ENCODE data around the gene CCDC57. TPM values are rescaled to one million over a fixed set of nuclear protein-coding genes. Genes with fewer than 3 reads are reported as not detected.

CCDC57 gene
- polyA plus RNA-seq, 1 donor (not counting 4 experiments of a cell fraction or from before 2014, with no cell fraction given), result 19.2 TPM

DNA sequence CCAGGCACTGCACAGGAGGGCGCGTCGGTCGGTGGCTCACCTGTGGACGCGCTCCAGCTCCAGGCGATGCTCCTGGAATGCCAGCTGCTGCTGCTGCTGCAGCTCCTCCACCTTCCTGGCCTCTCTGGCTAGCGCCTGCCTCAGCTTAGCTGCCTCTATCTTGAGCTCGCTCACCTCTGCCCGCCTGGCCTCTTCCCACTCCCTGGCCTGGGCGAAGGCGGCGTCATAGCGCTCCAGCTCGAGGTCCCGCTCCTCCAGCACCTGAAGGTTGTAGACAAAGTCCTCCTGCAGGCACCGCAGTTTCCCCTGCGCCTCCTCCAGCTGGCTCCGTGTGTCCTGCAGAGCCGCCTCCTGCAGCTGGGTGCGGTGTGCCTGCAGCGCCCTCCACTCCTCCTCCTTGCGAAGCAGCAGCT is 11.1 kb downstream of the CCDC57 start:
- Histone ChIP-seq H3K27me3 (ENCODE audit: control insufficient read depth, extremely low read depth, insufficient read depth, low read length) (no peaks in the 10 kb centered on the region), H3K9ac (ENCODE audit: control insufficient read depth, extremely low read depth, insufficient read depth, low read length) (no peak overlapping the region), H3K4me2 (ENCODE audit: control insufficient read depth, extremely low read depth, insufficient read depth, low read depth, low read length) (no peak overlapping the region), H4K20me1 (ENCODE audit: control insufficient read depth, extremely low read depth, insufficient read depth, low read length) (no peaks in the 10 kb centered on the region), H3K9me3 (ENCODE audit: control insufficient read depth, low read depth, low read length) (no peaks in the 10 kb centered on the region), H2AFZ (ENCODE audit: control insufficient read depth, low read length) (no peak overlapping the region), H3K36me3 (ENCODE audit: control insufficient read depth in 2 of 2, extremely low read depth in 1 of 2, insufficient read depth in 2 of 2, low read length in 2 of 2) (peaks cover 9 to 13% of the 10 kb centered on the region in 2 experiments), H3K27ac (ENCODE audit: control insufficient read depth, insufficient read depth, low read length) (no peak overlapping the region), H3K79me2 (ENCODE audit: control insufficient read depth, insufficient read depth, low read length) (peaks cover 8% of the 10 kb centered on the region), H3K4me3 (ENCODE audit: control insufficient read depth in 2 of 3, extremely low read depth in 1 of 3, insufficient read depth in 2 of 3, low read depth in 1 of 3, low read length in 3 of 3) (no peak overlapping the region), H3K4me1 (ENCODE audit: control insufficient read depth, extremely low read depth, insufficient read depth, low read length) (peaks cover 21% of the 10 kb centered on the region), H3K9me1 (ENCODE audit: control insufficient read depth, extremely low read depth, insufficient read depth, low read length) (peaks cover 7% of the 10 kb centered on the region)
- FAIRE-seq (no peak), DNase-seq (ENCODE audit: low read depth, low spot score) (no peak)
- dilution Hi-C loops (cut with MboI; ENCODE audit: extremely low pct_ligation_motif_present, low sequenced_read_pairs), result no loop called here
- TF ChIP-seq EZH2 (IDR thresholded peaks at IDR 0.05; ENCODE audit: low read length), result no peak
- TF ChIP-seq, protein P1, sequence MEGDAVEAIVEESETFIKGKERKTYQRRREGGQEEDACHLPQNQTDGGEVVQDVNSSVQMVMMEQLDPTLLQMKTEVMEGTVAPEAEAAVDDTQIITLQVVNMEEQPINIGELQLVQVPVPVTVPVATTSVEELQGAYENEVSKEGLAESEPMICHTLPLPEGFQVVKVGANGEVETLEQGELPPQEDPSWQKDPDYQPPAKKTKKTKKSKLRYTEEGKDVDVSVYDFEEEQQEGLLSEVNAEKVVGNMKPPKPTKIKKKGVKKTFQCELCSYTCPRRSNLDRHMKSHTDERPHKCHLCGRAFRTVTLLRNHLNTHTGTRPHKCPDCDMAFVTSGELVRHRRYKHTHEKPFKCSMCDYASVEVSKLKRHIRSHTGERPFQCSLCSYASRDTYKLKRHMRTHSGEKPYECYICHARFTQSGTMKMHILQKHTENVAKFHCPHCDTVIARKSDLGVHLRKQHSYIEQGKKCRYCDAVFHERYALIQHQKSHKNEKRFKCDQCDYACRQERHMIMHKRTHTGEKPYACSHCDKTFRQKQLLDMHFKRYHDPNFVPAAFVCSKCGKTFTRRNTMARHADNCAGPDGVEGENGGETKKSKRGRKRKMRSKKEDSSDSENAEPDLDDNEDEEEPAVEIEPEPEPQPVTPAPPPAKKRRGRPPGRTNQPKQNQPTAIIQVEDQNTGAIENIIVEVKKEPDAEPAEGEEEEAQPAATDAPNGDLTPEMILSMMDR (optimal IDR thresholded peaks at IDR 0.05 in 1 of 3, IDR thresholded peaks at IDR 0.05 in 1 of 3, conservative IDR thresholded peaks at IDR 0.05 in 1 of 3; ENCODE audit: extremely low read depth in 1 of 3, insufficient read depth in 2 of 3, low read length in 3 of 3), result no peak

DNA sequence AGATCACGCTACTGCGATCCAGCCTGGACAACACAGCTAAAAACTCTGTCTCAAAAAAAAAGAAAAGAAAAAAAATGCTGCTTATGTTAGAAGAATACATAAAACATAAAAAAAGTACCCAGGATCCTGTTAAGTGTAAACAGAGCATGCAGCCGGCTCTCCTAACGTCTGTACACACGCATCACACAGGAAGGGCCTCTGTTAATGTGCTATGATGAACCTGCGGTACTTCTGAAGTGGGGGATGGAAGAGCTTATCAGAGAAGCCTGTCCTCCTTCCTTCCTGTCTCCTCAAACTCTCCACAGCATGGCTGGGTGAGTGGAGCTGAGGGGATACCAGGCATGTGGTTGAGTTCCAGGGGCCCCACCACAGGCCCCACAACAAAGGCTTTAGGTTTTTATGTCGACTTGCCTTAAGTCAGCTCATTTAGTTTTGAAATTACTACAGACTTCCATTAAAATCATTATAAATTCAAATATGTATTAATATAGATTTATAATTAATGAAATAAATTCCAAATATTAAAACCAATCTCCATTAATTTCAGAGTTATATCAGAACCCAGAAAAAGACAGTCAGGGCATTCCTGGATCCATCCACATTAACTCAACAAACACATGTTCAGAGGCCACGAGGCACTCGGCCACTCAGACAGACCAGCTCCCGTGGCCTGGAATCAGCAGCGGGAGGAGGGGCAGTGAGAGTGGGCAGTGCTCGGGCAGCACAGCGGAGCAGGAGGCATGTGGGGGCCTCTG is 11.7 kb downstream of the CCDC57 start:
- peaks cover 11 to 16% of the 10 kb centered on the region in 2 experiments for H3K36me3 ChIP-seq (ENCODE audit: control insufficient read depth in 2 of 2, extremely low read depth in 1 of 2, insufficient read depth in 2 of 2, low read length in 2 of 2)
- dilution Hi-C loops (cut with MboI; ENCODE audit: extremely low pct_ligation_motif_present, low sequenced_read_pairs), result no loop called here
- H3K4me1 ChIP-seq (ENCODE audit: control insufficient read depth, extremely low read depth, insufficient read depth, low read length), result peaks cover 15% of the 10 kb centered on the region
- TF ChIP-seq, protein P1 (optimal IDR thresholded peaks at IDR 0.05 in 1 of 3, IDR thresholded peaks at IDR 0.05 in 1 of 3, conservative IDR thresholded peaks at IDR 0.05 in 1 of 3; ENCODE audit: extremely low read depth in 1 of 3, insufficient read depth in 2 of 3, low read length in 3 of 3), result no peak
- no peak for TF ChIP-seq EZH2 (IDR thresholded peaks at IDR 0.05; ENCODE audit: low read length)
- H3K9me1 ChIP-seq (ENCODE audit: control insufficient read depth, extremely low read depth, insufficient read depth, low read length), result peaks cover 7% of the 10 kb centered on the region
- H4K20me1 ChIP-seq (ENCODE audit: control insufficient read depth, extremely low read depth, insufficient read depth, low read length), result no peaks in the 10 kb centered on the region
- no peak overlapping the region for H3K9ac ChIP-seq (ENCODE audit: control insufficient read depth, extremely low read depth, insufficient read depth, low read length)
- no peak overlapping the region for H3K4me2 ChIP-seq (ENCODE audit: control insufficient read depth, extremely low read depth, insufficient read depth, low read depth, low read length)
- no peaks in the 10 kb centered on the region for H3K9me3 ChIP-seq (ENCODE audit: control insufficient read depth, low read depth, low read length)
- no peaks in the 10 kb centered on the region for H3K27me3 ChIP-seq (ENCODE audit: control insufficient read depth, extremely low read depth, insufficient read depth, low read length)
- H3K4me3 ChIP-seq (ENCODE audit: control insufficient read depth in 2 of 3, extremely low read depth in 1 of 3, insufficient read depth in 2 of 3, low read depth in 1 of 3, low read length in 3 of 3), result no peak overlapping the region
- H3K27ac ChIP-seq (ENCODE audit: control insufficient read depth, insufficient read depth, low read length), result no peak overlapping the region
- DNase-seq (ENCODE audit: low read depth, low spot score) (no peak), FAIRE-seq (no peak)
- no peak overlapping the region for H2AFZ ChIP-seq (ENCODE audit: control insufficient read depth, low read length)
- H3K79me2 ChIP-seq (ENCODE audit: control insufficient read depth, insufficient read depth, low read length), result peaks cover 8% of the 10 kb centered on the region

Data from keratinocyte (primary cell).